GM12801 (cell line): ENCODE measurements around the gene MARCO.

ENCODE experiments used
- TF ChIP-seq, protein P1 (sequence below): IDR thresholded peaks from one replicate; pipeline ENCODE4 v1.5.1; 2011; ENCODE audit warnings: control low read depth; ENCODE audit not compliant: insufficient read length; ENCODE audit errors: extremely low read depth

Gene MARCO

DNA sequence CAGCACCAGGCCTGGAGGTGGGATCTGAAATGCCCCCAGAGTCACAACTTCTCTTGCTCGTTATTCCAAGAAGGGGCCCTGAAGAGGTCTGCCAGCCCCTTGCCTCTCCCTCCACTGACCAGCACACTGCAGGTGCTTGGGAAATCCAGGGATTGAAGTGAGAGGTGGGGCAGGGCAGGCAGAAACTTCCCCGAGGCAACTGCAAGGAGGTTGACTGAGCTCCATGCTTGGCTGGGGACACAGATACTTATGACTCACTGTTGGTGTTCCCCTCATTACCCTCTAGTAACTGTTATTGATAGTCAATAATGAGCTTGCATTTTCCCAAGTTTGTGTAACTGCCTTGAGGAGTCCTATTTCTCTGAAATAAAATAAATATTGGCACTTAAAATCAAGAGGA, 47.5 kb downstream of the MARCO start:
- TF ChIP-seq, protein P1, sequence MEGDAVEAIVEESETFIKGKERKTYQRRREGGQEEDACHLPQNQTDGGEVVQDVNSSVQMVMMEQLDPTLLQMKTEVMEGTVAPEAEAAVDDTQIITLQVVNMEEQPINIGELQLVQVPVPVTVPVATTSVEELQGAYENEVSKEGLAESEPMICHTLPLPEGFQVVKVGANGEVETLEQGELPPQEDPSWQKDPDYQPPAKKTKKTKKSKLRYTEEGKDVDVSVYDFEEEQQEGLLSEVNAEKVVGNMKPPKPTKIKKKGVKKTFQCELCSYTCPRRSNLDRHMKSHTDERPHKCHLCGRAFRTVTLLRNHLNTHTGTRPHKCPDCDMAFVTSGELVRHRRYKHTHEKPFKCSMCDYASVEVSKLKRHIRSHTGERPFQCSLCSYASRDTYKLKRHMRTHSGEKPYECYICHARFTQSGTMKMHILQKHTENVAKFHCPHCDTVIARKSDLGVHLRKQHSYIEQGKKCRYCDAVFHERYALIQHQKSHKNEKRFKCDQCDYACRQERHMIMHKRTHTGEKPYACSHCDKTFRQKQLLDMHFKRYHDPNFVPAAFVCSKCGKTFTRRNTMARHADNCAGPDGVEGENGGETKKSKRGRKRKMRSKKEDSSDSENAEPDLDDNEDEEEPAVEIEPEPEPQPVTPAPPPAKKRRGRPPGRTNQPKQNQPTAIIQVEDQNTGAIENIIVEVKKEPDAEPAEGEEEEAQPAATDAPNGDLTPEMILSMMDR, result no peak

- TF ChIP-seq, protein P1, result no peak
Measured at GRCh38 chr2:118990757-118991545, 49.0 kb downstream of the MARCO start.

- TF ChIP-seq, protein P1, result no peak
Measured at GRCh38 chr2:118991554-118991953, 49.6 kb downstream of the MARCO start.

- TF ChIP-seq, protein P1, result no peak
Measured at GRCh38 chr2:118992740-118993391, 50.9 kb downstream of the MARCO start.

- TF ChIP-seq, protein P1, result no peak
Measured at GRCh38 chr2:118993392-118993752, 51.4 kb downstream of the MARCO start.

DNA sequence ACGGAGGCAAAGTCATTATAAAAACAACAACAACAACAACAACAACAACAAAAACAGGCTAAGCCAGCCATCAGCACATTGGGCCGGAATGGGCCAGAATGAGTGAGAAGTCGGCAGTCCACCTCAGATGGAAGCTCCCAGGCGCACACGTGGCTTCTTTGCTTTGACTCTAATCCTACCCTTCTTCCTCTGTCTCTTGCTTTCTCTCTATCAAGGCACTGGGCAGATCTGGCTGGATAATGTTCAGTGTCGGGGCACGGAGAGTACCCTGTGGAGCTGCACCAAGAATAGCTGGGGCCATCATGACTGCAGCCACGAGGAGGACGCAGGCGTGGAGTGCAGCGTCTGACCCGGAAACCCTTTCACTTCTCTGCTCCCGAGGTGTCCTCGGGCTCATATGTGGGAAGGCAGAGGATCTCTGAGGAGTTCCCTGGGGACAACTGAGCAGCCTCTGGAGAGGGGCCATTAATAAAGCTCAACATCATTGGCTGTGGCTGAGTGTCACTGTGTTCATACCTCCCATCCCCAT, 52.2 kb downstream of the MARCO start:
- TF ChIP-seq, protein P1, result no peak

DNA sequence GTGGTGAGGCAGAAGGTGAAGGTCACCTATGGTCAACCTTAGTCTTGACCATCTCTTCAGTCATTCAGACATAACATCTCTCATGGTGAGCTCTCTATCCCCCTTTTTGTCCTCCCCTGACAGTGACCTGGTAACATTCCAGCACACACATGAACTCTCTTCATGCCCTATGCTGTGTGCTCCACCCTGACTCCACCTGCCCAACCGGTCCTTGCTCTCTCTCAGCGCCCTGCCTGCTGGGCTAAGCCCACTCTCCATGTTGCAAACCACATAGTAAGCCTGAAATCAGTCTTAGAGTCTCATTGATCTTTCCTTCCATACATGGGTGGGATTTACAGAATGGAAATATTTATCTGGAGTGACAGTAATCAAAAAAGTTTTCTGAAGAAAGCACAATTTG, 52.8 kb downstream of the MARCO start:
- TF ChIP-seq, protein P1, result no peak
